ENCODE measurements around the gene PCMTD2.

- TF ChIP-seq CTCF (IDR thresholded peaks at IDR 0.05; ENCODE audit: insufficient read depth, low read length), result no peak
- TF ChIP-seq POLR2AphosphoS5 (IDR thresholded peaks at IDR 0.05; ENCODE audit: low read depth), result no peak
- TF ChIP-seq GABPA (IDR thresholded peaks at IDR 0.05; ENCODE audit: low read depth), result no peak
- TF ChIP-seq, protein P1, sequence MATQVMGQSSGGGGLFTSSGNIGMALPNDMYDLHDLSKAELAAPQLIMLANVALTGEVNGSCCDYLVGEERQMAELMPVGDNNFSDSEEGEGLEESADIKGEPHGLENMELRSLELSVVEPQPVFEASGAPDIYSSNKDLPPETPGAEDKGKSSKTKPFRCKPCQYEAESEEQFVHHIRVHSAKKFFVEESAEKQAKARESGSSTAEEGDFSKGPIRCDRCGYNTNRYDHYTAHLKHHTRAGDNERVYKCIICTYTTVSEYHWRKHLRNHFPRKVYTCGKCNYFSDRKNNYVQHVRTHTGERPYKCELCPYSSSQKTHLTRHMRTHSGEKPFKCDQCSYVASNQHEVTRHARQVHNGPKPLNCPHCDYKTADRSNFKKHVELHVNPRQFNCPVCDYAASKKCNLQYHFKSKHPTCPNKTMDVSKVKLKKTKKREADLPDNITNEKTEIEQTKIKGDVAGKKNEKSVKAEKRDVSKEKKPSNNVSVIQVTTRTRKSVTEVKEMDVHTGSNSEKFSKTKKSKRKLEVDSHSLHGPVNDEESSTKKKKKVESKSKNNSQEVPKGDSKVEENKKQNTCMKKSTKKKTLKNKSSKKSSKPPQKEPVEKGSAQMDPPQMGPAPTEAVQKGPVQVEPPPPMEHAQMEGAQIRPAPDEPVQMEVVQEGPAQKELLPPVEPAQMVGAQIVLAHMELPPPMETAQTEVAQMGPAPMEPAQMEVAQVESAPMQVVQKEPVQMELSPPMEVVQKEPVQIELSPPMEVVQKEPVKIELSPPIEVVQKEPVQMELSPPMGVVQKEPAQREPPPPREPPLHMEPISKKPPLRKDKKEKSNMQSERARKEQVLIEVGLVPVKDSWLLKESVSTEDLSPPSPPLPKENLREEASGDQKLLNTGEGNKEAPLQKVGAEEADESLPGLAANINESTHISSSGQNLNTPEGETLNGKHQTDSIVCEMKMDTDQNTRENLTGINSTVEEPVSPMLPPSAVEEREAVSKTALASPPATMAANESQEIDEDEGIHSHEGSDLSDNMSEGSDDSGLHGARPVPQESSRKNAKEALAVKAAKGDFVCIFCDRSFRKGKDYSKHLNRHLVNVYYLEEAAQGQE (IDR thresholded peaks at IDR 0.05; ENCODE audit: insufficient replicate concordance, low read depth), result no peak
- no peak for TF ChIP-seq SPI1 (IDR thresholded peaks at IDR 0.05; ENCODE audit: borderline replicate concordance, low read depth)
These were observed 48.9 kb upstream of the PCMTD2 start for GRCh38 chr20:64206614-64207013.
